ENCODE data around the gene MKX. TPM values are rescaled to one million over a fixed set of nuclear protein-coding genes. Genes with fewer than 3 reads are reported as not detected.
A peak's percentile ranks its signal among the peaks of the same experiment; 100 is the strongest.

The MKX gene
- total RNA-seq, 4 donors from 2014 or later: 0.84 to 1.3 (median 1.1) TPM

DNA sequence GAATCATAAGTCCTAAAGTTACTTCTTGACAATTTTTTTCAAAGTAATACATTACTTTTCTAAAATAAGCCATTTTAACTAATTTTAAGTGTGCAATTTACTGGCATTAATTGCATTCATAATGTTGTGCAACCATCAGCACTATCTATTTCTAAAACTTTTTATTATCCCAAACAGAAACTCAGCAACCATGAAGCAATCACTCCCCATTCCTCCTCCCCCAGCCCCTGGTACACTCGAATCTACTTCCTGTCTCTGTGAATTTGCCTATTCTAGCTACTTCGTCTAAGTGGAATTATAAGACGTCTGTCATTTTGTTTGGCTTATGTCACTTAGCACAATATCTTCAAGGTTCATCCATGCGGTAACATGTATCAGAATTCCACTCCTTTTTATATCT is 84.9 kb downstream of the MKX start:
- 40 to 51% methylated on average over 4 of the region's 4 CpGs for WGBS, 2 donors
- TF ChIP-seq, protein P1, sequence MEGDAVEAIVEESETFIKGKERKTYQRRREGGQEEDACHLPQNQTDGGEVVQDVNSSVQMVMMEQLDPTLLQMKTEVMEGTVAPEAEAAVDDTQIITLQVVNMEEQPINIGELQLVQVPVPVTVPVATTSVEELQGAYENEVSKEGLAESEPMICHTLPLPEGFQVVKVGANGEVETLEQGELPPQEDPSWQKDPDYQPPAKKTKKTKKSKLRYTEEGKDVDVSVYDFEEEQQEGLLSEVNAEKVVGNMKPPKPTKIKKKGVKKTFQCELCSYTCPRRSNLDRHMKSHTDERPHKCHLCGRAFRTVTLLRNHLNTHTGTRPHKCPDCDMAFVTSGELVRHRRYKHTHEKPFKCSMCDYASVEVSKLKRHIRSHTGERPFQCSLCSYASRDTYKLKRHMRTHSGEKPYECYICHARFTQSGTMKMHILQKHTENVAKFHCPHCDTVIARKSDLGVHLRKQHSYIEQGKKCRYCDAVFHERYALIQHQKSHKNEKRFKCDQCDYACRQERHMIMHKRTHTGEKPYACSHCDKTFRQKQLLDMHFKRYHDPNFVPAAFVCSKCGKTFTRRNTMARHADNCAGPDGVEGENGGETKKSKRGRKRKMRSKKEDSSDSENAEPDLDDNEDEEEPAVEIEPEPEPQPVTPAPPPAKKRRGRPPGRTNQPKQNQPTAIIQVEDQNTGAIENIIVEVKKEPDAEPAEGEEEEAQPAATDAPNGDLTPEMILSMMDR (IDR thresholded peaks at IDR 0.05): no peak
- TF ChIP-seq POLR2A (IDR thresholded peaks at IDR 0.05): no peak
- no peak overlapping the region for H3K4me3 ChIP-seq (ENCODE audit: low read depth, poor library complexity, severe bottlenecking)
- intact Hi-C loops (cut with DNase I; ENCODE audit: low total_unique reads): no loop called here
- DNase-seq (ENCODE audit: low spot score in 2 of 2): no peak

- H3K4me3 ChIP-seq (ENCODE audit: low read depth, poor library complexity, severe bottlenecking): no peak overlapping the region
- intact Hi-C loops (cut with DNase I; ENCODE audit: low total_unique reads): no loop called here
- no peak for DNase-seq (ENCODE audit: low spot score in 2 of 2)
- TF ChIP-seq, protein P1 (IDR thresholded peaks at IDR 0.05): no peak
- no peak for TF ChIP-seq POLR2A (IDR thresholded peaks at IDR 0.05)
- WGBS, 2 donors: 68 to 77% methylated on average over 11 of the region's 11 CpGs
Measured at GRCh38 chr10:27660268-27660667, 85.4 kb downstream of the MKX start.

- no peak for TF ChIP-seq POLR2A (IDR thresholded peaks at IDR 0.05)
- TF ChIP-seq, protein P1 (IDR thresholded peaks at IDR 0.05): no peak
- no peak overlapping the region for H3K4me3 ChIP-seq (ENCODE audit: low read depth, poor library complexity, severe bottlenecking)
- intact Hi-C loops (cut with DNase I; ENCODE audit: low total_unique reads): loop anchor here (10.0 kb wide), 1 partner anchor 105 kb away; no protein-coding TSS in a partner anchor
- DNase-seq (ENCODE audit: low spot score in 2 of 2): no peak
- WGBS, 2 donors: 77 to 83% methylated on average over 6 of the region's 6 CpGs
Measured at GRCh38 chr10:27659786-27660185, 85.8 kb downstream of the MKX start.

- WGBS, 2 donors: 80 to 92% methylated on average over 7 of the region's 7 CpGs
- intact Hi-C loops (cut with DNase I; ENCODE audit: low total_unique reads): loop anchor here (10.0 kb wide), 1 partner anchor 104 kb away; no protein-coding TSS in a partner anchor
- H3K4me3 ChIP-seq (ENCODE audit: low read depth, poor library complexity, severe bottlenecking): no peak overlapping the region
- peak in 1 of 2 donors; percentile 25 for DNase-seq (ENCODE audit: low spot score in 2 of 2)
- TF ChIP-seq, protein P1 (IDR thresholded peaks at IDR 0.05): no peak
- TF ChIP-seq POLR2A (IDR thresholded peaks at IDR 0.05): no peak
Measured at GRCh38 chr10:27658788-27659187, 86.8 kb downstream of the MKX start.

GRCh38 chr10:27655296-27655695 is 90.3 kb downstream of the MKX start:
- no peak overlapping the region for H3K4me3 ChIP-seq (ENCODE audit: low read depth, poor library complexity, severe bottlenecking)
- DNase-seq (ENCODE audit: low spot score in 2 of 2): no peak
- intact Hi-C loops (cut with DNase I; ENCODE audit: low total_unique reads): loop anchor here (10.0 kb wide), 1 partner anchor 100 kb away; no protein-coding TSS in a partner anchor
- WGBS, 2 donors: 90 to 91% methylated on average over 4 of the region's 4 CpGs
- TF ChIP-seq POLR2A (IDR thresholded peaks at IDR 0.05): no peak
- TF ChIP-seq, protein P1 (IDR thresholded peaks at IDR 0.05): no peak

- TF ChIP-seq, protein P1 (IDR thresholded peaks at IDR 0.05): no peak
- no peak for TF ChIP-seq POLR2A (IDR thresholded peaks at IDR 0.05)
- H3K4me3 ChIP-seq (ENCODE audit: low read depth, poor library complexity, severe bottlenecking): no peak overlapping the region
- no peak for DNase-seq (ENCODE audit: low spot score in 2 of 2)
- intact Hi-C loops (cut with DNase I; ENCODE audit: low total_unique reads): loop anchor here (5.0 to 10.0 kb wide), 2 partner anchors 99 to 207 kb away; no protein-coding TSS in a partner anchor
- 86 to 91% methylated on average over 6 of the region's 6 CpGs for WGBS, 2 donors
Measured at GRCh38 chr10:27654284-27654683, 91.3 kb downstream of the MKX start.

All from lower leg skin (tissue), 4 donors.